Activated CD4-positive, alpha-beta T cell treated with anti-CD3 and anti-CD28 coated beads, Interleukin-2, amount 50 U/mL, for 24 hours (primary cell): ENCODE measurements around the gene ARL15.

Experiments
- DNase-seq, 2 donors: peaks; one replicate each; pipeline ENCODE4 v3.0.0-alpha.2; 2020; ENCODE audit warnings: low read depth in 1 of 2, low spot score in 1 of 2

Gene ARL15

DNA sequence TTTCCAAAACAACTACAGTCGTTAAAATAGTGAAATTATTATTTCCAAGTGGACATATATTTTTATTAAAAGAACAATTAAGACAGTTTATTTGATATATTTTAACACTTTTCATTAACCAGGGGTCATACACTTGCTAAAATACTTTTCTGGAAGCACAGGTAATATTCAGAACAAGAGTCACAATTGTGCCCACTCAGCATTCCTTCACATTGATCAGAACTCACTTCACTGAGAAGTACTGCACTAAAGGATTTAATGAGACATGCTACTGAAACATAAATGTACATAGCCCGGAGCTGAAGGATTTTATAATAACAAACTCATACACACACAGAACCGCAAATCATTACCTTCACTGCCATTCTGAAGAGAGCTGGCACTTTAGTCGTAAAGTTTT is 361.8 kb downstream of the ARL15 start:
- DNase-seq, result no peak

DNA sequence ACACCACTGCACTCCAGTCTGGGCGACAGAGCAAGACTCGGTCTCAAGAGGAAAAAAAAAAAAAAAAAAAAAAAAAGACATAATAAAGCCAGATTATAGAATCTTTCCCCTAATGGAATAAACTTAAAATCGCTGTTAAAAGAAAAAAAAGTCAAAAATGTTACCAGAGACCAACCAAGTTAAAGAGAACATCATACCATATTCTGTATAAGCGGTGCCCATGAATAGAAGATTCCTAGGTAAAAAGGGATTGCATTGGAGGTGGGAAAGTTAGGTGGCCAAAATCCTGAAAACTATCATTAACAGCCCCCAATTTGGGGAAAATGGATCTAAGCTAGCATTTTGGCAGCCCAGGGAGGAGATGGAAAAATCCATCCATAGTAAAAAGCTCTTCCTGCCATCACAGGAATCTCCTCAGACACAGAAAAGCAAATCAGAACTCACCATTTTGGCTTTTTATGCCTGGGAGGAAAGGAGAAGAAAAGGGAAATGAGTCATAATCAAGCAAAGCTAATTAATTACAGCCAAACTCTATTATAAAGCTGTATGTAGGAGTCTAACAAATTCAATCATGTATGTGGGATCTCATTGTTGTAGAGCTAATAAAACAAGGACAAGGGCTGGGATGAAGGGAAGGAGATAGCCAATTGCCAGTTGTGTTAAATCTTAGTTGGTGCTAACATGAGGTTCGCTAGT is 363.8 kb downstream of the ARL15 start:
- DNase-seq, result no peak

DNA sequence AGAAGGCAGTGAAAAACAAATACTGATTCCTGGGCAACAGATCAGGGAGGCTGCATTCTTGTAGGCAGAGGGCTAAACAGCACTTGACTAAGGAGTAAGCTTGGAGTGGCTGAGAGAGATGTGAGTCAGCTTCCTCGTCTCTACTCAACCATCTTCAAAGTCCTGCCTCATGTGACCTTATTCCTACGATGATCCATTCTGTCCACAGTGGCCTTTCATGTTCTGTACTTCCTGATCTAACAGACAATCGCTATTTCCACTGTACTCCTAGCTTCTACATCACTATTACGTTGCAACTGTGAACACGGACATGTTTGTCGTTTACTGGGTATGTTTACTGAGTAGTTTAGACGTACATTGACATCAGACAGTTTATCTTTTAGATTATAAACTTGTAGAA is 365.4 kb downstream of the ARL15 start:
- no peak for DNase-seq

DNA sequence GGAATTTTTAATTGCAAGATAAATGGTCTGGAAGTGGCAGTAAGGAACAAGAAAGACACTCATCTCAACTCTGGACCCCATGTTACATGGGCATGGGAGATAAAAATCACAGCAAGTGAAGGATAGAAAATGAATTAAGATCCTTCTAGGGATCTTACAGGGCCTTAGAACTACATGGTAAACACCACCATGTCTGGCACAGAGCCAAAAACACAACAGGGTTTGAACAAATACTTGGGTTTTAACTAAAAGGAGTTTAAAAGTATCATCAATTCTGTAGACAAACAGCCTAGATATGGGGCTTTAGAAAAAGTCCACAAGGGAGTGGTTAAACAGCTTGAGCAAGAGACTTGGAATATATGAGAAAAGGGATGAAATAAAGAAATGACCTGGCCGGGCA is 366.4 kb downstream of the ARL15 start:
- DNase-seq, result no peak

DNA sequence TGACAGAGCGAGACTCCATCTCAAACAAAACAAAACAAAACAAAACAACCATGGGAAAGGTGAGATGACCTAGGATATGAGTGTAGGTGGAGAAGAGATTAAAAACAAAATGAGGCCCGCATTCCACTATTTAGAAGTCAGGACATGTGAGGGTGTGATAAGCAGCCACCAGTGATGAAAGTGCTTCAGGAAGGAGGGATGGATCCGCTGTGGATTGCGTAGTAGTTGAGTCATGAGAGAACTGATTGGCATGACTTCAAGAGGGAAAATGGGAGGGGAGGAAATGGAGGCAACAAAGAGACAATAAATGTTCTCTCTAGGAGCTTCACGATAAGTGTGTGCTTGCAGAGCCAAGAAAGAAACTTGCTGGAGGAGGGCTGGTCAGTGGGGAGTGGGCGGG is 367.6 kb downstream of the ARL15 start:
- no peak for DNase-seq

DNA sequence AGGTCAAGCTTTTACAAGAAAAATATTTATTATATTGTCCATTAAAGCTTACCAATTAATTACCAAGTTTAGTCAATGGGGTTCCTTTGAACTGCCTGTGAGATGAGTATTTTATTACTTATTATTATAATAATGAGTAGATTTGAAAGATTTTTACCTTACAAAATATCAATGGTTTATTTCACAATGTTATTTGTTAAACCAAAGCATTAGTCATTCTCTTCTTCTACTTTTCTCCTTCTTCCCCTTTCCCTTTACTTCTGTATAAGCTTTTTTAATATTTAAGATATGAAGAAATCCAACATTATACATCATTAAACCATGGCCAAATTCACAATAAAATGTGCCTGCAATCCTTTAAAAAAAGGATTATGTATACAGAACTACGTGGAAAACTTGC is 369.5 kb downstream of the ARL15 start:
- no peak for DNase-seq

DNA sequence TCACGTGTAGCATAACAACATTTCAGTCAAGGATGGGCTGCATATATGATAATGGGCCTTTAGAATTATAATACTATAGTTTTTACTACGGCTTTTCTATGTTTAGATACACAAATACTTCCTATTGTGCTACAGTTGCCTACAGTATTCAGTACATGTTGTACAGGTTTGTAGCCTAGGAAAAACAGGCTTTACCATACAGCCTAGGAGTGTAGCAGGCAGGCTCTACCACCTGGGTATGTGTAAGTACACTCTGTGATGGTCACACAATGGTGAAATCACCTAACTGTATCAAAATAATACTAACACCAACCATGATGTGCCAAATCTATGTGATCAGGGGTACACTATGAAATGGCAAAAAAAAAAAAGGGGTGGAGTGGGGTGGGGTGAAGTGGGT is 372.9 kb downstream of the ARL15 start:
- no peak for DNase-seq

DNA sequence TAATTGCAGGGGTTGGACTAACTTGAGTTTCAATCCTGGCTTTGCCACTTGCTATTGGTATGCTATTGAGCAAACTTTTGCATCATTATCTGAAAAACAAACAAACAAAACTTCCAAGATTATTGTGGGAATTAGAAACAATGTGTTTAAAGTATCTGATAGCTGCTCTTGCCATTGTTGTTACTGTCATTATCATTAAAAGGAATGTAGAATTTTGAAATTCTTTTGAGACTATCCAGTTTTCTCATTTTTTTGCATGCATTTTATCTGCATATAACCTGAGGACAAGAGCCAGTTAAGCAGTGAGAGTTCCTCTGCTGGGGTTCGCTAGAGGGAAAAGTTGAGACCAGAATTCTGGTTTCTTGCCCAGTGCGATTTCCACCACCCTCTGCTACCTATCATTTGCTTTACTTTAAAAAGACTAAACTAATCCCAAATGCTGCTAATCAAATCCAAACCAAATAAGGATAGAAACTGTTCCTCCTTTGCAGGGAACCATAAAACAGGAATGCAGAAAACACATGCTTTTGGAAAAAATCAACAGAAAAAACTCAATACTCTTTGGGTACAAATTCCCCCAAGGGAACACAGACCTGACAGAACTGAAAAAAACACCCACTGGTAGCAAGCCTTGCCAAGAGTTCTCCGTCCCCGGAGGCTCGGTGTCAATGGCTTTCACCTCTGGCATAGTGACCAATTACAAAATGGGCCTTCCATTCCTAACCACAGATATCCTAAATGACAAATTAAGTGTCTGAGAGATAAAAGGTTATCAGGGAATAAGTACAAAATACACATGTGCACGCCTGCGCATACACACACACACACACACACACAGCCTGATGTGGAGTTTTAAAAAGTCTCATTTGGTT is 373.7 kb downstream of the ARL15 start:
- DNase-seq, result no peak

DNA sequence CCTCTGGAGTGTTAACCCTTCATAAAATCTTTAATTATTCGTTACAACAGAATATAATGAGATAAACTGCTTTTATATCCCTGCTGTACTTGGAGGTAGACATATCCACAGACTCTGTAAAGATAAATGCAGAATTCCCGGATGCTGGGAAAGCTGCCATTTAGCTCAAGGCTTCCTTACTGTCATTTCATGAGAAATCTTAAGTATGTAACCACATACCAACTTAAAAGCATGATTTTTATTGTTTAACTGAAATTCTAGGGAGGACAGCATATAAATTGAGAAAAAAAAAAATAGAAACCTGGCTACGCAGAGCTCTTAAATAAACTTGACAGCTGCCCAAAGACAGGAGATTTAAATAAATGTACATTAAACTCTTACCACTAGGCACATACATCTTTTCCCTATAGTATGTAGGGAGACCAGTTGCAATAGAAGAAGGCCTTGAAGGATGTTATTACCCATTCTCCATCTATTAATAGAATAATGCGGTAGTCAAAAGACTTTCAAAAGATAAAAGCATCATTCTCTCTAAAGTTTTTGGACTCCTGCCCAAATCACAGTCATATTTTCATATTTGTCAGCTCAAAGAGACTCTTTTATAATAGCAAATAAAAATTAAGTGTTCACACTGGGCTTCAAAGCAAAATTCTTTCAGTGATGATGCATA is 376.1 kb downstream of the ARL15 start:
- DNase-seq, result no peak

DNA sequence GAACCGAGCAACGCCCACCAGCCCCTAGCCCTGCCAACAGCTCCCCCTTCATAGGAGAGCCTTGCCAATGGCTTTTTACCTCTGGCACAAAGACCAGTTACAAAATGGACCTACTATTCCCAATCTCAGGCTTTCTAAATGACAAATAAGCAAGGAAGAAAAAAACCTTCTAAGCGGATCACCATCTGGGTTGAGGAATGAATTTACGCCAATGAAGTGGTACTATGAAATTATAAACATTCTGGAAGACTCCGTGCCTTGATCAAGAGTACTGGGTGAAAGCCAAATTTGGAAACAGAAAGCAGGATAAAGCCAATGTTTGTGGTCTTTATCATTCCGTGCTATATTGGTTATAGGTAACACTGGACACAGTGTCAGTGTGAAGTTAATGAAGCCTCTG is 378.0 kb downstream of the ARL15 start:
- no peak for DNase-seq

DNA sequence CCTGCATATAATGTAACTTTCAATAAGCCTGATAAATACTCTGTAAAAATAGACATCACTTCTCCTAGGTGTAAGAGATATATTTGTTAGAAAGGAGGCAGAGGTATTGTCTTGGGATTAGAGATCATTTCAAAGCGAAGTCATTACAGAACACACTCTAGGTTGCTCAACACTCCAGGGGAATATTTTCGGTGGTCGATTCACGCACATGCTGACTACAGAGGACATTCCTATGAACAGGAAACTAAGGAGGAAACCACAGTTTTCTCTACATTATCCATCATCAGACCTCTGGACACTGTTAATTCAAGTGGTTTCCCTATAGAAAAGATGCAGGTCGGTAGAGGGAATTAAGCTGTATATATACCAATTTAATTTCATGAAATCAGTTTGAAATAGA is 379.9 kb downstream of the ARL15 start:
- DNase-seq, result no peak

DNA sequence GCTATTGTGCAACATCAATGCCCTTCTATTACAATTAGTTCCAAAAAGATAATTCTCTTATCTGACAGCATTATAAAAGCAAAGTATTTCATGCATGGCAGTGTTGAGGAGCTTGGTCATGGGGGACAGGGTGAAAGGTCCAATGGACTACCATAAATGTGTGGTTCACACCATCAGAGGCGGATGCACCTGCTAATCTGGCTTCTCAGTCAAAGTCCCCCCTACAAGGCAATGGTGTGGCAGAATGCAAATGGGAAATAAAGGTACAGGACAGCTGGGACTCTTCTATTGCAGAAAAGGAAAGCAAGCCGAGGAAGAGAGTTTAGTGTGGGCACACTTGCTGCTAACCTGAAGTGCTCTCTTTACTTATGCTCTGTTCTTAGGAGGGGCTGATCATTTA is 380.8 kb downstream of the ARL15 start:
- no peak for DNase-seq

DNA sequence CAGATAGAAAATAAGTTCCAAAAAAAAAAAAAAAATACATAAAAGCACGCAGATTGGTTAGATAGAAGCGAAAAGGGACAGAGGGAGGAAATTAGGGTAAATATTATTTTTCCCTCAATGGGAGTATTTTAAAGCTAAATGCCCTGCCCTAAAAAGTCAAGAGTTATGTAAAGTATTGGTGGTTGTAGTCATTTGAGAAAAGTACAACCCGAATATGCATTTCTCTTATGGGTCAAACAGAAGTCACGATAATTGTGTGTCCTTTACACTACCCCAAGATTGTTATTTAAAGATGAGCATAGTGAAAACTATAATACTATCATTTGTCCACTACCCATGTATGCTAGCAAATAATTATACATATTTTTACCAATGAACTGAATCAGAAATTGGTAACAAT is 381.2 kb downstream of the ARL15 start:
- no peak for DNase-seq

DNA sequence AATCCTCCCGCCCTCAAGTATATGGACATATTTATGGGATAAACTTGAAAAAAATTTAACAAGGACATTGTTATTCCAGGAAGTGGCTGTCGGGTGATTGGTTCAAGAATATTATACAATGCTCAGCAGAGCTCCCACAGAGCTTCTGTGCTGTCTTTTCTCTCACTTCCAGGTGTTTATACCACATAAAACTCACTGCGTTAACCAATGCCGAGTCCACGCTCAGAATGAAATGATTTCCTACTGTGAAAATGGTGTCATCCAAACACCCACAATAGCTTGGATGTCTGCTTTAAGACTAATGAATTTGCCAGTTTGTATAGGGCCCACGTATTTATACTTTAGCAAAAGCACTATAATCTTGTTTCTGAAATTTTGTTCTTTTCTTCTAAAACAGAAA is 381.7 kb downstream of the ARL15 start:
- no peak for DNase-seq

DNA sequence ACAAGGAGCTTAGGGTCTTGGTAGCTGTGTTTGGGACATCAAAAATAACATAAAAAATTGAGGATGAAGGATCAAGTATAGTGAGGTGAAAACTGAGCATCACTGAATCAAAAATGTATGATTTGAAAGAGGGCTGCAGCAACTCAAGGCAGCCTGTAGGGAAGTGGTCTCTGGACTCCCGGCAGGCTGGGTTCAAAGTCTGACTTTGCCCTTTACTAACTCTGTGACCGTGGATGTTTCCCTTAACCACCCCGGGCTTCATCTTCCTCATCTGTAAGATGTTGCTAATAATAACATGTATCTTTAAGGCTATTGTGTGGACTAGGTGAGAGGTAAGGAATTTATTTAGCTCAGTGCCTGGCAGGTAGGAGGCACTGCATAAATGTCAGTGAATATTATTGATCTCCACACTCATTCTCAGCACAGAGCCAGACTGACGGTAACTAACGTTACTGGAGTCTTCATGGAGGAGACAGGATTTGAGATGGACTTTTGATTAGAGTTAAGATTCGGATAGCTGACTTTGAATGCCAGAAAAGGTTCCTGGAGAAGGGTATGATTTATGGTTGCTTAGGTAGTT is 382.6 kb downstream of the ARL15 start:
- no peak for DNase-seq

DNA sequence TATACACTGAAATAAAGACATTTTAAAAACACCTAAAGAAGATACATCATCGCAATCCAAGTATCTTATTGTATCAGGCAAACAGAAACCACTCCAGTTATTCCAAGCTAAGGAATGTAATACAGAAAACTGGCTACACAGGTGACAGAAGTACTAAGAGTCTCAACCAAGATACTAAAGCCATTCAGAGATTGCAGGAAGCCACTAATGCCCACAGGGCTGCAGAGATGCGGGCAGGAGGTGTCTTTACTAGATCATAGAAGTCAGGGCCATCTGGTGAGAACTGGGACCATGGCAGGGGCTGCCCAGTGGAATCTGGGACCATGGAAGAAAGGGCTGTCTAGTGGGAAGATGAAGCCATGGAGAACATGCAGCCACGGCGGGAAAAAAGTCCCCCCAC is 384.3 kb downstream of the ARL15 start:
- DNase-seq, result no peak

DNA sequence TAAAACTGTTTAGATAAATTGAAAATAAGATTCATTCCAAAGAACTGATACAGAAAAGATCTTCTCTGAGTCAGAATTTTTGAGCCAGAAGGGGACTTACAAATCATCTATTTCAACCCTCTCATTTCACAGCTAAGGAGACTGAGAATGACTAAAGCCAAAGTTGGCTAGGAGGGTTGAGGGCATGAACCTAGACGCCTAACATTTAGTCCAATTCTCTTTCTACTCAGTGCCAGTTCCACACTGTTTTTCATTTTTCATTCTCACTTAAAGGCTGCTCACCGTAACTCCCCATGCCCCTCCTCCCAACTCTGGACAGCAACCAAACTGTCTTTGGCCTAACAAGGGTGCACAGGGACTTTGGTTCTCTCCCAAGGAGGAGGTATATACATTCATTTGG is 386.0 kb downstream of the ARL15 start:
- DNase-seq, result no peak

DNA sequence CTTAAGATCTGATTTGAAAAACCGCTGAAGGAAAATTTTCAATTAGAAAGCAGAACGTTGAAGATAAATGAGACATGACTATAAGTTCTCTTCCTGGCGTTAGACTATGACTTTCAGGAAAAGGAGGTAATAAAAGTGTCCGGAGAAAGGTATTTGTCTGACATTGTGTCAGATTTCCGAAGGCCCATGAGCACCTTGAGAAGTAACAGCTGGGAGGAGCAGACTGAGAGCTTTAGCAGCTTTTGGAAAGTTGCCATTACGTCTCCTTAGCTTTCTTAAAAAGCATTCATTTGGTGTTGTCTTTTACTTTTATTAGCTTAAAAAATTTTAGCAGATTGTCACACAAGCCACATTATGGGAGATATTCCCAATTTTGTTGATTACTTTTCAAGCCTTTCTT is 386.4 kb downstream of the ARL15 start:
- no peak for DNase-seq

DNA sequence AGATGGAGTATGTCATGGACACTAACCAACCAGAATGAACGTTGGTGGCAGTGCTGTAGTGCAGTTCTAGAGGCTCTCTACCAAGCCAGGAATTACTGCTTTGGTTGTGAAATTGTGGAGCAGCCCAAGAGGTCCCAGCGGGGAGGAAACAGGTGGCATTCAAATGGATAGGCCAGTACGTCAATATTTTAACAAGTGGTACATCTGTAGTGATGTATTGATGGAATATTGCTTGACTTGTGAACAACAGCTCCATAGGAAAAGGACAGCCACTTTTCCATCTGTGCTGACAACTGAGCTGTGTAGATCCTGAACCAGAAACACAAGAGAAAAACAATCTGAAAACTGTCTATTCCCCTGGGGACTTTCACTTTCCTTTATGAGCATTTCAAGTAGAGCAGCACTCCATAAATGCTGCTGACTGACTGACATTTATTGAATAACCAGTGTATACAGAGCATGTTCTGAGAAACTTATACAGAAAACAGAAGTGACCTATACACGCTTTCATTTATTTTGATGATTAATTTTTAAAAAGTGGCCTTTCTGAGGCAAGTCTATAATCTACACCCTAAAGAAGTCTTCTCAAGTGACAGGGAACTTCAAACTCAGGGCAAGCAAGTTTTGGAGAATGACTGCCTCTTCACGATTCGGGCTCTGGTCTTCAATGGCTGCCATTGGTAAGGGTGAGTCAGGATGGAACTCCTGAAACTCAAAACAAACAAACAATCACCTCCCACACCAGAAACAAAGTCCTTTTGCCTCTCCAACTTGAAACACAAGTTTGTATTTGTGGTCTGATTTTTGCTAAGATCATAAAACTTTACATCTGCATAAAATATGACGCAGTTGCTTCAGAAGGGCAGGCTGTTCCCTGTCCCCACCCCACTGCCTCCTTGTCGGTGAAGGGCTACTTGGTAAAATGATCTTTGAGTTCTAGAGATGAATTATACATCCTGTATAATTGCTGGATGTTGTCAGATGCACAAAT is 387.6 kb downstream of the ARL15 start:
- no peak for DNase-seq

DNA sequence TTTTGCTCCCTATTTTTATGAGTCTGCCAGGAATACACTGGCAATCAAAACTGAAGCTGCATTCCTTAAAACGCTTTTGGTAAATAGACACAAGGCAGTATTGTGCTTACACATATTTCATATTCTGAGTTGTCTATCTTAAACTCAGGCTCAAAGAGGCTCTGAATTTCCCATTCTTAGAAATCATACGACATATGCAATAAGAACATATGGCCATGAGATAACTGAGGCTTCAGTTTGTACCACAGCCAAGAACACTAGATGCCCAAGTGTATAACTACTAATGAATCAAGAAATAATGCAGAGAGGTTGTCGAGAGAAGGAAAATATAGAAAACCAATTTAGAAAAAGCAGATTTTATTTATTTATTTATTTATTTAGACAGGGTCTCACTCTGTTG is 392.5 kb downstream of the ARL15 start:
- no peak for DNase-seq

DNA sequence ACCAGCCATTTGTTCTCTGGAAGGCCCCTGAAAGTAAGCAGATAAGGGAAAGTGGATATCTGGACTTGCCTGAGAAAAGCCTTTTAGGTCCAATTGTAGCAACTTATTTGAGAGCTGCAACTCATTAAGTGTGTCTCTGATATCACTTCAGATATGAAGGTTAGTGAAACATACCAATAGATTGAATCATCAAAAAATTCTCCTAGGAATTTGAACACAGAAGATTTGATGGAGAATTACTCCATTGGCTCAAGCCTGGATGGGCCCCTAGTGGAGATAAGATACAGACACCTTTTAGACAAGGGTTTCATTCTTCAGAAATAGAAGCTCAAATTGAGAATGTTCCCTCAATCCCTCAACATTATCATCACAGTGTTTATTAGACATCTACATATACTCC is 393.3 kb downstream of the ARL15 start:
- no peak for DNase-seq
